Measurements from ENCODE around the gene CTTN. TPM values are rescaled to one million over a fixed set of nuclear protein-coding genes. Genes with fewer than 3 reads are reported as not detected.

Gene CTTN
- total RNA-seq, 1 donor from 2014 or later: 458 TPM

DNA sequence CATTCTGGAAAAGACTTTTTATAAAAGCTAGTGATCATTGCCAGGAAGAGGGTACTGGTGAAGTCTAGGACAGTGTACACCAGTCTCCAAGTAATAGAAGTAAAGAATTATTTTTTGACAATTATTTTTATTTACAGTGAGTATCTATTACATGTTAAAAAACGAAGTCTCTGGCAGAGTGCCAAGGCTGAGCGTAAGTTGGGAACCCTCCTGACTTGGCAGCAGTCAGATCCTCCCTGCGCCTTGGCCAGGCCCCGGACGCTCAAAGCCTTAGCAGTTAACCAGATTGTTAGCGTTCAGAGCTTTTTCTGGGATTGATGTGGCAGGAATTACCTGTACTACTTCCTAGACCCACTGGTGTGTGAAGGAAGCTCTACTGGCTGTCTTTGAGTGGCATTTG, 38.1 kb upstream of the CTTN start:
- Mint-ChIP-seq H3K36me3 (ENCODE audit: low read depth, unreplicated experiment) (peaks cover 25% of the 10 kb centered on the region), H3K4me3 (ENCODE audit: unreplicated experiment) (no peak overlapping the region), H3K27ac (ENCODE audit: unreplicated experiment) (no peak overlapping the region), H3K9me3 (ENCODE audit: unreplicated experiment) (no peaks in the 10 kb centered on the region), H3K4me1 (ENCODE audit: unreplicated experiment) (no peaks in the 10 kb centered on the region), H3K27me3 (ENCODE audit: unreplicated experiment) (peaks cover 2% of the 10 kb centered on the region)
- no peak for DNase-seq (ENCODE audit: low spot score)
- TF ChIP-seq, protein P1, sequence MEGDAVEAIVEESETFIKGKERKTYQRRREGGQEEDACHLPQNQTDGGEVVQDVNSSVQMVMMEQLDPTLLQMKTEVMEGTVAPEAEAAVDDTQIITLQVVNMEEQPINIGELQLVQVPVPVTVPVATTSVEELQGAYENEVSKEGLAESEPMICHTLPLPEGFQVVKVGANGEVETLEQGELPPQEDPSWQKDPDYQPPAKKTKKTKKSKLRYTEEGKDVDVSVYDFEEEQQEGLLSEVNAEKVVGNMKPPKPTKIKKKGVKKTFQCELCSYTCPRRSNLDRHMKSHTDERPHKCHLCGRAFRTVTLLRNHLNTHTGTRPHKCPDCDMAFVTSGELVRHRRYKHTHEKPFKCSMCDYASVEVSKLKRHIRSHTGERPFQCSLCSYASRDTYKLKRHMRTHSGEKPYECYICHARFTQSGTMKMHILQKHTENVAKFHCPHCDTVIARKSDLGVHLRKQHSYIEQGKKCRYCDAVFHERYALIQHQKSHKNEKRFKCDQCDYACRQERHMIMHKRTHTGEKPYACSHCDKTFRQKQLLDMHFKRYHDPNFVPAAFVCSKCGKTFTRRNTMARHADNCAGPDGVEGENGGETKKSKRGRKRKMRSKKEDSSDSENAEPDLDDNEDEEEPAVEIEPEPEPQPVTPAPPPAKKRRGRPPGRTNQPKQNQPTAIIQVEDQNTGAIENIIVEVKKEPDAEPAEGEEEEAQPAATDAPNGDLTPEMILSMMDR (IDR thresholded peaks at IDR 0.05; ENCODE audit: unreplicated experiment): no peak

DNA sequence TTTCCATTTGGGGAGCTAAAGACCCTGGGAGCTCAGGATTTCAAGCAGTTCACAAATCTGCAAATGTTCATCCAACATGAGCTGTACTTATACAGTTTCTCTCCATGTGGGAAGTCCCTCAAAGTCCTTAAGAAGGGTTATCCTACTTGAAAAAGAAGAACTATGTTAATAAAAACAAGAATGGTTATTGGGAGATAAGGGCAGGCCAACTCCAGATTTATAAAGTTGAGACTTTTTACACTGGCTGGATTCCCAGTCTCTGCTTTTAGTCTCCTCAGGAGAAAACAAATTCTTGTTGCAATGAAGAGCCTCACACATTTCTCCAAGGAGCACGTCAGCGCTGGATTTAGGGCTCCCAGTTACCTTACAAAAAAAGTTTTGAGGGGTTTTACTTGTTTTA, 34.2 kb upstream of the CTTN start:
- Mint-ChIP-seq H3K27me3 (ENCODE audit: unreplicated experiment) (peaks cover 5% of the 10 kb centered on the region), H3K4me1 (ENCODE audit: unreplicated experiment) (no peaks in the 10 kb centered on the region), H3K9me3 (ENCODE audit: unreplicated experiment) (no peaks in the 10 kb centered on the region), H3K4me3 (ENCODE audit: unreplicated experiment) (no peak overlapping the region), H3K36me3 (ENCODE audit: low read depth, unreplicated experiment) (peaks cover 19% of the 10 kb centered on the region), H3K27ac (ENCODE audit: unreplicated experiment) (no peak overlapping the region)
- TF ChIP-seq, protein P1 (IDR thresholded peaks at IDR 0.05; ENCODE audit: unreplicated experiment): no peak
- DNase-seq (ENCODE audit: low spot score): no peak

DNA sequence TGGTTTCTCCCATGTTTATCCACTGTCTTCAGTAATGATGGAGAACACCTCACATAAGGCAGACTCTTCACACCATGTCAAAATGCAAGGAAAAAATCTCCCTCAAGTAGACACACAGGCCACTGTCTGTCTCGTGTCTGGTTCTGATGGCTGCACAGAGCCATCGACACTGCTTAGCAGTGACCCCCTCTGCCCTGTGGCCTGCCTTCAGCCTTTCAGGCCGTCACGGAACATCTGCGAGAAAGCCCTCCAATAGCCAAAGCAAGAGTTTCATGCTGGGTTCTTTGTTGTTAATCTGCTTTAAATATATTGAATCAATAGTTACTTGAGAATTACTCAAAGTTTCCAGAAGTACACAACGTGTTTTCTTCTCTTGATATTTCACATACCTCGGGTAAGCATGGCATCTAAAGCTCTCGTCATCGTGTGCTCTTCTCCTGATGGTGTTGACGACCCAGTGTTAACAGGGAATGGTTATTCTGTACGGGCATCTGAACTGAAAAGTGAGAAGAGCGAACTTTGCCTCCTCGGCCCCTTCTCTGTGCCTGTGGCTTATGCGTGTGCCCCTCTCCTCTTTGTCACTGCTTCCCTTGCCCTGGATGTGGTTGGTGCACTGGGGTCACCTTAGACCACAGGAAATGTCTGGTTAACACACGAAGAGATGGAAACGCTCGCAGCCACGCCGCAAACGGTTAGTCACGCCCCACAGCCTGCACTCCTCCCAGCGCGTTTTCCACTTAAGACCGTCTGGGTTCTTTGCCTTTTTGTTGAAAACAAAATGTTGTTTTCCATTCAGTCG, 33.4 kb upstream of the CTTN start:
- no peak for DNase-seq (ENCODE audit: low spot score)
- no peaks in the 10 kb centered on the region for H3K4me1 Mint-ChIP-seq (ENCODE audit: unreplicated experiment)
- peaks cover 5% of the 10 kb centered on the region for H3K27me3 Mint-ChIP-seq (ENCODE audit: unreplicated experiment)
- TF ChIP-seq, protein P1 (IDR thresholded peaks at IDR 0.05; ENCODE audit: unreplicated experiment): no peak
- peaks cover 18% of the 10 kb centered on the region for H3K36me3 Mint-ChIP-seq (ENCODE audit: low read depth, unreplicated experiment)
- no peaks in the 10 kb centered on the region for H3K9me3 Mint-ChIP-seq (ENCODE audit: unreplicated experiment)
- no peak overlapping the region for H3K4me3 Mint-ChIP-seq (ENCODE audit: unreplicated experiment)
- H3K27ac Mint-ChIP-seq (ENCODE audit: unreplicated experiment): no peak overlapping the region

DNA sequence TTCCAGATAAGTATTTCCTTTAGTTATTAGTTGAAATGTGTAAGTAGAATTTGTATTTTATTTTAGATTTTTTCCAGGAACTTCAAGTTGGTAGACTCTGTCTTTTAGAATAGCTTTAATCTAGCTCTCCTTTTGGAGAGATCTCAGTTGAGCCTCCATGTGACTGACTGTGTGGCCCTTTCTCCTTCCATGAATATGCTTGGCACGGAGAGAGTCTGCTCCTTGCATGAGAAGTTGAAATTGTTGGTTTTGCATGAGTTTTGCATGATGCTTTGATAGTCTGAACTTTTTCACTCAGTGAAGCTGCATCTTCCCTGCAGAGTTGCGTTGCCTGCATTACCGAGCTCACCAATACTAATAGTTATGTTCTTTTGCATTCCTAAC, 32.8 kb upstream of the CTTN start:
- no peak for DNase-seq (ENCODE audit: low spot score)
- no peaks in the 10 kb centered on the region for H3K4me1 Mint-ChIP-seq (ENCODE audit: unreplicated experiment)
- no peak overlapping the region for H3K27ac Mint-ChIP-seq (ENCODE audit: unreplicated experiment)
- no peak overlapping the region for H3K4me3 Mint-ChIP-seq (ENCODE audit: unreplicated experiment)
- no peaks in the 10 kb centered on the region for H3K9me3 Mint-ChIP-seq (ENCODE audit: unreplicated experiment)
- TF ChIP-seq, protein P1 (IDR thresholded peaks at IDR 0.05; ENCODE audit: unreplicated experiment): no peak
- peaks cover 5% of the 10 kb centered on the region for H3K27me3 Mint-ChIP-seq (ENCODE audit: unreplicated experiment)
- peaks cover 18% of the 10 kb centered on the region for H3K36me3 Mint-ChIP-seq (ENCODE audit: low read depth, unreplicated experiment)

DNA sequence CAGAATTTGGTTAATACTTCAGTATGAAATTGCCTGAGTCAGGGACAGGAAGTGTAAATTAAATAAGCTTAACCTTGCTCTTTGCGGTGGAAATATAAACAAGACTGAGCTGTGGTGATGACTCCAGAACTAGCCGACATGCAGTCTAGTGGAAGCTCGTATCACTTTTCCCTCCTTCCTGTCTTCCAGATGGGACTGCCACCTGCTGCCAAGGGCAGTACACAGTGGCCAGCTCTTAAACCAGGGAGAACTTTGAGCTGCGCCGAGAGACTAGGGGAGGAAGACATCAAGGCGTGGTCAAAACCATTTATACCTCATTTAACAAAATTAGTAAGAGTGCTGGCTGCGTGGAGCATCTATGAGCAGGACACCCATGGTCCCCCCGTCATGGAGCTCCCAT, 31.3 kb upstream of the CTTN start:
- peaks cover 23% of the 10 kb centered on the region for H3K36me3 Mint-ChIP-seq (ENCODE audit: low read depth, unreplicated experiment)
- DNase-seq (ENCODE audit: low spot score): no peak
- no peaks in the 10 kb centered on the region for H3K4me1 Mint-ChIP-seq (ENCODE audit: unreplicated experiment)
- no peak overlapping the region for H3K27ac Mint-ChIP-seq (ENCODE audit: unreplicated experiment)
- no peaks in the 10 kb centered on the region for H3K9me3 Mint-ChIP-seq (ENCODE audit: unreplicated experiment)
- no peak overlapping the region for H3K4me3 Mint-ChIP-seq (ENCODE audit: unreplicated experiment)
- H3K27me3 Mint-ChIP-seq (ENCODE audit: unreplicated experiment): peaks cover 5% of the 10 kb centered on the region
- TF ChIP-seq, protein P1 (IDR thresholded peaks at IDR 0.05; ENCODE audit: unreplicated experiment): no peak

All from endothelial cell (in vitro differentiated cells).